Prostate gland (tissue), 2 donors: ENCODE measurements around the gene ATAD3C.

Source experiments
- POLR2A ChIP-seq: fragments of 450-650 bp; IDR thresholded peaks from one replicate; pipeline ENCODE4 v1.6.1; 2016; ENCODE audit warnings: antibody characterized with exemption, mild to moderate bottlenecking
- POLR2AphosphoS5 ChIP-seq: sonication (generic); formaldehyde crosslinking; IDR thresholded peaks from one replicate; pipeline ENCODE4 v1.6.1; 2017; ENCODE audit warnings: antibody characterized with exemption
- TF ChIP-seq, protein P1 (sequence below), 4 experiments: fragments of 200-600 bp in 2 of 4; fragments of 450-650 bp in 2 of 4; sonication (generic) in 2 of 4; IDR thresholded peaks; 1 replicate in 3 of 4; 2 replicates in 1 of 4; pipeline ENCODE4 v1.5.1; 2016 to 2019; ENCODE audit warnings: antibody characterized with exemption in 4 of 4, mild to moderate bottlenecking in 2 of 4, moderate library complexity in 2 of 4

DNA sequence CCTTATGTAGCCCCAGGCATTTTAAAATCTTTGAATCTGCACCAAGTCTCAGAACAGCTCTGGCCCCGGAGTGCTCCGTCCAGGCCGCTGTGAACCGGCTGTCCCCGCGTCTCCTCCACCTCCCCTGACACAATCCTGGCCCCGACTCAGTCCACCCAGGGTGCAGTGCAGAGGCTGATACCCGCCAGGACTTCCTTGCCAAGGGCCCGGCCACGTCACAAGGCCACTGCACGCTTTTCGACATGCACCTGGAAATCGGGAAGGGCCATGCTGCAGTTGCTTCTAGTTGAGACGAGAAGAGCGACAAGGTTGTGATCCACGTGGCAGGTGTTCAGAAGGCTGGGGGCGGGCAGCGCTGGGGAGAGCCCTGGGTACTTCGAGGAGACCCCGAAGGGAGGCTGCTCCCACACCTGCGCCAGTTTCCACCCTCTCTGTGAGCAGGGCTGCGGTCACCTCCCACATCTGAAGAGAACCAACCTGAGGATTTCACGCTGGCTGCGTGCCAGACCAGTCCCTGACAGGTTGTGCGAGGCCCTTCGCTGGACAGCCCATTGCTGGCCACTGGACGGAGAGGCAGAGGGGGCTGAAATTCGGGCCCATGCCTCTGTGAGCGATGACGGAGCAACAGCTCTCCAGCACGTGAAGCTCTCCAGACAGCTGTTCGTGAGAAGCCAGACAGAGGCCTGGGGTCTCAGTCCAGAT is 7.3 kb upstream of the ATAD3C start:
- TF ChIP-seq, protein P1, sequence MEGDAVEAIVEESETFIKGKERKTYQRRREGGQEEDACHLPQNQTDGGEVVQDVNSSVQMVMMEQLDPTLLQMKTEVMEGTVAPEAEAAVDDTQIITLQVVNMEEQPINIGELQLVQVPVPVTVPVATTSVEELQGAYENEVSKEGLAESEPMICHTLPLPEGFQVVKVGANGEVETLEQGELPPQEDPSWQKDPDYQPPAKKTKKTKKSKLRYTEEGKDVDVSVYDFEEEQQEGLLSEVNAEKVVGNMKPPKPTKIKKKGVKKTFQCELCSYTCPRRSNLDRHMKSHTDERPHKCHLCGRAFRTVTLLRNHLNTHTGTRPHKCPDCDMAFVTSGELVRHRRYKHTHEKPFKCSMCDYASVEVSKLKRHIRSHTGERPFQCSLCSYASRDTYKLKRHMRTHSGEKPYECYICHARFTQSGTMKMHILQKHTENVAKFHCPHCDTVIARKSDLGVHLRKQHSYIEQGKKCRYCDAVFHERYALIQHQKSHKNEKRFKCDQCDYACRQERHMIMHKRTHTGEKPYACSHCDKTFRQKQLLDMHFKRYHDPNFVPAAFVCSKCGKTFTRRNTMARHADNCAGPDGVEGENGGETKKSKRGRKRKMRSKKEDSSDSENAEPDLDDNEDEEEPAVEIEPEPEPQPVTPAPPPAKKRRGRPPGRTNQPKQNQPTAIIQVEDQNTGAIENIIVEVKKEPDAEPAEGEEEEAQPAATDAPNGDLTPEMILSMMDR (IDR thresholded peaks at IDR 0.05) = no peak
- TF ChIP-seq POLR2A (no peak), POLR2AphosphoS5 (no peak)
